GM12801 (cell line): ENCODE data around the gene KIF25.

Experiments
- TF ChIP-seq, protein P1 (sequence below): IDR thresholded peaks from one replicate; pipeline ENCODE4 v1.5.1; 2011; ENCODE audit warnings: control low read depth; ENCODE audit not compliant: insufficient read length; ENCODE audit errors: extremely low read depth

The KIF25 gene

DNA sequence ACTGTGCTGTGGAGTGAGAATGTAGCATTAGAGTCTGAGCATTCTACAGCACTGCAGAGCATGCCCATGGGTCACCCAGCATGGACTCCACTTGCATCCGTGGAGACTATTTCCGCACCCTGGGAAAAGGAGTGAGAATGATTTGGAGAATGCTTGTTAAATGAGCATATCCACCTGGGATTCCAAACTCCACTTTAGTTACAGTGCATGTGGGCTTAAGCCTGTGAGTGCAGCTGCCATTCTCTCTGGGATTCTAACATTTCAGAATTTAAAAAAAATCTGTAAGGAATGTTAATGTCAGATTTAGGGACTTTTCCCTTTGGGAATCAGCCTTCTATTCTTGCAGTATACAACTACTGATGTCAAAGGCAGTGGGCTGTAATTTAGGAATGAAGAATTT, 33.4 kb downstream of the KIF25 start:
- TF ChIP-seq, protein P1, sequence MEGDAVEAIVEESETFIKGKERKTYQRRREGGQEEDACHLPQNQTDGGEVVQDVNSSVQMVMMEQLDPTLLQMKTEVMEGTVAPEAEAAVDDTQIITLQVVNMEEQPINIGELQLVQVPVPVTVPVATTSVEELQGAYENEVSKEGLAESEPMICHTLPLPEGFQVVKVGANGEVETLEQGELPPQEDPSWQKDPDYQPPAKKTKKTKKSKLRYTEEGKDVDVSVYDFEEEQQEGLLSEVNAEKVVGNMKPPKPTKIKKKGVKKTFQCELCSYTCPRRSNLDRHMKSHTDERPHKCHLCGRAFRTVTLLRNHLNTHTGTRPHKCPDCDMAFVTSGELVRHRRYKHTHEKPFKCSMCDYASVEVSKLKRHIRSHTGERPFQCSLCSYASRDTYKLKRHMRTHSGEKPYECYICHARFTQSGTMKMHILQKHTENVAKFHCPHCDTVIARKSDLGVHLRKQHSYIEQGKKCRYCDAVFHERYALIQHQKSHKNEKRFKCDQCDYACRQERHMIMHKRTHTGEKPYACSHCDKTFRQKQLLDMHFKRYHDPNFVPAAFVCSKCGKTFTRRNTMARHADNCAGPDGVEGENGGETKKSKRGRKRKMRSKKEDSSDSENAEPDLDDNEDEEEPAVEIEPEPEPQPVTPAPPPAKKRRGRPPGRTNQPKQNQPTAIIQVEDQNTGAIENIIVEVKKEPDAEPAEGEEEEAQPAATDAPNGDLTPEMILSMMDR = no peak

DNA sequence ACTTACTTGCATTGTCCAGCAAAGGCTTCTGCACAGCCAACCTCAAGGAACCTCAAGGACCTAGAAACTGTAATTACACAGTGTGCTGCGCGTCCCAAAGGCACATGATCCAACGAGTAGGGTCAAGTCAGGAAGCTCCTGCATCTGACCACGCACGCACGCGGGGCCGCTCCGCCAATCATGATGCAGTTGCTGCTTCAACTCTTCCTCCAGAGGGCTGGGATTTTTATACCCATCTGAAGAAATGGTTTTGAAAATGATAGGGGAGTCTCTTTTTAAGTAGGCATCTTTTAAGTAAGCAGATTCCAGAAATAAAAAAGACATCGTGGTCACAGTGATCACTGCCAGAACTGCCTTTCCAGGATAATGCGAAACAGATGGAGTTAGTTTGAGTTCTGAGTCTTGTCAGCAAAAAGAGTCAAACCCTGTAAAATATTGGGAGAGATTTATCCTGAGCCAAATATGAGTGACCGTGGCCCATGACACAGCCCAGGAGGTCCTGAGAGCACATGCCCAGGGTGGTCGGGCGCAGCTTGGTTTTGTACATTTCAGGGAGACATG, 34.0 kb downstream of the KIF25 start:
- TF ChIP-seq, protein P1 = no peak

DNA sequence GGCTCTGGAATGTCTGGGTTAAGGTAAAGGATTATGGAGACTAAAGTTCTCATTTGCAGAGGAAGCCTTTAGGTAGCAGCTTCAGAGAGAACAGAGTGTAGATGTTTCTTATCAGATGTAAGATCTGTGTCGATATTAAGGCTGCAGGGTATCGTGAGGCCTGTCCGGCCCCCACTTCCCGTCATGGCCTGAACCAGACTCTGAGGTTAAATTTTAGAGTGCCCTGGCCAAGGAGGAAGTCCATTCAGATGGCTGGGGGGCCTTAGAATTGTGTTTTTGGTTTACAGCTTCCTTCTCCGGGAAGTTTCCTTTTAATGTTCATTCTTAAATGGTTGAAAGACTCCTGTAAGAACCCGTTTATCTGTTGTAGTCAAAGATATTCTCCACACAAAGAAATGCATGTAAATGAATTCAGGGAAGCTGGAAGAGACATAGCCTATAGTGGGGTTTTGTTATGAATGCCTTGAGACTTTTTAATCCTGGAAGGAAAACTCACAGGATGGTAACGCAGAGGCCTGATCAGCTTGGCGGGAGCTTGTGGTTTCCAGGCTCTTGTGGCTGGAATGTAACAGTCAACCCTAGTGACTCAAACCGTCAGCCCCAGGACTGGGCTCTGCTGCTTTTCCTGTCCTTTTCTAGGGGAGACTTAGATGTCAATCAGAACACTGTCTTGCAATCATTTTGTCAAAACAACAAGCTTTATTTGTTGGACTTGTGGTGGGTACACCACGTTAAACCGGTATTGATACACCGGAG, 34.7 kb downstream of the KIF25 start:
- TF ChIP-seq, protein P1 = no peak

DNA sequence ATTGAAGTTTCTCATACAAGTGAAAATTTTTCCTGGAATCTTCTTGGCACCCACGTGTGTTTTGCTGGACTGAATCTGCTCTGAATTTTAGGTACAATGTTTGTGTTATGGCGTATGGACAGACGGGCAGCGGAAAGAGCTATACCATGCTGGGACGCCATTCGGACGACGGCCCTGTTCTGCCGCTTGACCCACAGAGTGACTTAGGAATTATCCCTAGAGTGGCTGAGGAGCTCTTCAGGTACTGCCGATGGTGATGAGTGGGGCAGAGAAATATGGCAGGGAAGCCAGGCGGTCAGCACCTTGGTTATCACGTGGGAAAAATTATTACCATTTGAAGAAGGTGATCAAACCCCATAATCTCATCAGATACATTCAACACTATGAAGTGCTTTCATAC, 36.3 kb downstream of the KIF25 start:
- TF ChIP-seq, protein P1 = no peak

DNA sequence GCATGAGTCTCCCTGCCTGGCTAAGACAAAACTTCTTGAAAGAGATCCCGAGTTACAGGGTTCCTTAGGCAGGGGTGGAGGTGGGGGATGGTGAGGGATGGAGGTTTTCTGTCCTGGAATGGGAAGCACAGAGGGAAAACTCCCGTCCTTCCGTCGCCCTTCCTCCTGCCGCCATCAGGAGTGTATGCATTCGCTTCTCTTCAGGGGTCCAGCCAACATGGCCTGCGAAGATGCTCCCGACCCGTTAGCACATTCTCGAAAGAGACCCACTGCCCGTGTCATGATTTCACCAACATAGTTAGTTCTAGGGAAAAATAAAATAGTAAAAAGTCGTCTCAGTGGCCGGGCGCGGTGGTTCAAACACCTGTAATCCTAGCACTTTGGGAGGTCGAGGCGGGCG, 37.1 kb downstream of the KIF25 start:
- TF ChIP-seq, protein P1 = no peak

DNA sequence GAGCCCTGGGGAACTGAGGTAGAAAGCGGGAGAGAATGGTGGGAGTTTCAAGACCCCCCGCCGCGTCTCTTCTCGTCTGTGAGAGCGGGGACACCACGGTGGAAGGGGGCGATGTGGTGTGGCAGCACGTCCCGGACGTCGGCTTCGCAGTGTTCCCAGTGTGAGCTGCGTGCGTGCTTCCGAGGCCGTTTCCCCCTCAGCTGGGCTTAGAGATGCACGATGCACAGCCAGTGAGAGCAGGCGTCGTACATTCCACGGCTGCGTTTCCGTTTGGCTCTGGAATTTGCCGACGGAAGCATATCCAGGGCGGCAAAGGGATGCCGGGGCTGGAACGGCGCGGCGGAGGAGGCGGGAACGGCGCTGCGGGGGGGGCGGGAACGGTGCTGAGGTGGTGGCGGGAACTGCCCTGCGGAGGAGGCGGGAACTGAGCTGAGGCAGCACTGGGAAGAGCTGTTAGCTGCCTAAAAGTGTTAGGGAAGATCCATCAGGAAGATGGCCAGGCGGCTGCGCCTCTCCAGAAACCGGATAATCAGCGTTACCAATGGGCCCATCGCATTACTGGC, 37.7 kb downstream of the KIF25 start:
- TF ChIP-seq, protein P1 = no peak

DNA sequence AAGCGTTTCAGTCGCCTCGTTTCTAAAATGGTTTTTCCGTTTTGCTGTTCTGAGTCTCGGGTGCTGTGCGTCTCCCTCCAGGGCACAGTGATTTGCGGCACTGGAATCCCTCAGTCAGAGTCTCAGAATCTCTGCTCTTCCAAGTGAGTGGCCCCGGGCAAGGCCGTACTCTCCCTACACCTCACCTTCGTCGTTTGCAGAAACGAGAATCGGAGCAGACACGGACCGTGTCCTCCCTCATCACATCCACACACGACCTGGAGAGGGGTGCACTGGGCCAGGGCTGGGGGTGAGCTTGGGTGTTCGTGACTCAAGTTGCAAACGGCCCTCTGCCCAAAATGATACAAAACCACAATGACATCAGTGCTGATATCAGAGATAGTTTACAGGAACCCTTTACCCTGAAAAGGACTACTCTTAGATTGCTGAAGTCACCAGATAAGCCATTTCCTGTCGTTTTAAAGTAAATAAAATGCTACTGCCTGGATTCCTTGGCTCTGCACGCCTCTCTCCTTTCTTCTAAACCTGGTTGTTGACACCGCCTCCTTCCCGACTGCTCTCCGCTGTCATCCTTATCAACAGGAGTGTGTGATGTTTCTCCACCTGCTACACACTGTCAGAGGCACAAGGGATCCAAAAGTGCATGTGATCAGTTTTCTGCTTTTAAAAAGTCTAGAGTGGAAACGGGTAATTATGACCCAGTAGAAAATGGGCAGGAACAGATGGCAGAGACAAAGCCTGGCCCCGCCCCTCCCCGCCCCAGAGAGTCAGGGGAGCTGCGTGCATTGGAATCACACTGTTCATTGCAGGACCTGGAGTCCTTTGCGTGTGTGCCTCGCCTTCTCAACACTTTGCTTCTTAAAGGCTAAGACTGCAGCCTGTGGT, 38.4 kb downstream of the KIF25 start:
- TF ChIP-seq, protein P1 = no peak
